ENCODE results near the gene BICD2. TPM values are rescaled to one million over a fixed set of nuclear protein-coding genes. Genes with fewer than 3 reads are reported as not detected.

BICD2 gene
- total and polyA plus RNA-seq, 10 of the 15 experiments (the other 5 are each of a cell fraction or from before 2014, with no cell fraction given): 5.3 to 25.5 (median 14.4) TPM

DNA sequence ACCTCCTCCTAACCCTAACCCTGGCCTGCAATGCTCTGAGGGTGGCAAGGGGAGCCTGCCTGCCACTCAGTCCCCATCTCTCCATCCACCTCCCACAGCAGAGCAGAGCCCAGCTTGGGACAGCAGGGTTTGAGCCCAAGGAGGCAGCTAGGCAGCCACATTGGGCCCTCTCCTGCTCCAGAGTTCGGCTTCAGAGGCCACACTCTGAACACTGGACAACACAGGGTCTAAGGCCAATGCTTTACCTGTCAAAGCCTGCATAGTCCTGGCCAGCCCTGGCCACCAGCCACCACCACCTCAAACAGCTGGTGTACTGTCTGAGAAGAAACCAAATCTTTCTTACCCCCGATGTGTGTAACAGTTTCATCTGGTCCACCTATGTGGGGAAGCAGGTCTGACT is 5.2 kb downstream of the BICD2 start:
- ChIA-PET POLR2A (no interaction called here), CTCF (interaction anchor here (0.6 to 3.1 kb wide), 2 partner anchors 17 to 32 kb away, joined by 3 to 11 read pairs; no protein-coding TSS in a partner anchor), SMC1A (ENCODE audit: uncharacterized antibody, unreplicated experiment) (no interaction called here), RAD21 (ENCODE audit: unreplicated experiment) (no interaction called here)
- peaks cover 65% of the 10 kb centered on the region for H3K79me2 ChIP-seq (ENCODE audit: control insufficient read depth, insufficient read depth, low read length)
- no TSS peak for BruUV-seq (replicated peaks)
- intact Hi-C loops (cut with micrococcal nuclease; ENCODE audit: unreplicated experiment): no loop called here
- H3K4me2 ChIP-seq (ENCODE audit: control insufficient read depth, insufficient read depth): 0 out of 2 replicates have a peak overlapping the region, but pooled peaks have one; percentile 21
- peaks cover 6% of the 10 kb centered on the region; the same call in 2 of the 3 replicates for H3K9me3 ChIP-seq (replicated peaks; ENCODE audit: control insufficient read depth, insufficient read depth, low read length)
- no peak overlapping the region for H3K27ac ChIP-seq (ENCODE audit: control insufficient read depth, insufficient read depth)
- in situ Hi-C loops (cut with MboI): no loop called here
- FAIRE-seq (no peak), DNase-seq (ENCODE audit: low read depth, low spot score) (no peak), ATAC-seq (peak; percentile 9)
- no peak overlapping the region for H3K9ac ChIP-seq (ENCODE audit: control insufficient read depth, insufficient read depth, low read length)
- H3K4me3 ChIP-seq: no peak overlapping the region
- peaks cover 9% of the 10 kb centered on the region; the same call in 1 of the 2 replicates for H4K20me1 ChIP-seq (ENCODE audit: control insufficient read depth, insufficient read depth)
- no peaks in the 10 kb centered on the region for H3K27me3 ChIP-seq (replicated peaks in 1 of 2; ENCODE audit: control insufficient read depth in 2 of 2, insufficient read depth in 2 of 2, low read length in 1 of 2)
- 50% methylated on average over 2 of the region's 2 CpGs for WGBS (ENCODE audit: insufficient coverage, insufficient replicate concordance, low lambda C conversion rate, missing lambda C conversion rate)
- peaks cover 16% of the 10 kb centered on the region for H3K4me1 ChIP-seq (ENCODE audit: control insufficient read depth, insufficient read depth, low read length)
- no peak overlapping the region for H2AFZ ChIP-seq (ENCODE audit: control insufficient read depth, low read depth, low read length)
- peaks cover 0 to 4% of the 10 kb centered on the region in 2 experiments; a peak in 1 of 4 replicates for H3K36me3 ChIP-seq (ENCODE audit: control insufficient read depth in 2 of 2, insufficient read depth in 2 of 2, low read length in 1 of 2)
- no peak for TF ChIP-seq CHD1 (IDR thresholded peaks at IDR 0.05; ENCODE audit: low read depth, low read length)
- TF ChIP-seq MEF2B (IDR thresholded peaks at IDR 0.05; ENCODE audit: partially characterized antibody, poor library complexity, severe bottlenecking): no peak
- no peak for TF ChIP-seq RELA (IDR thresholded peaks at IDR 0.05; ENCODE audit: borderline replicate concordance, partially characterized antibody)
- TF ChIP-seq, protein P1, sequence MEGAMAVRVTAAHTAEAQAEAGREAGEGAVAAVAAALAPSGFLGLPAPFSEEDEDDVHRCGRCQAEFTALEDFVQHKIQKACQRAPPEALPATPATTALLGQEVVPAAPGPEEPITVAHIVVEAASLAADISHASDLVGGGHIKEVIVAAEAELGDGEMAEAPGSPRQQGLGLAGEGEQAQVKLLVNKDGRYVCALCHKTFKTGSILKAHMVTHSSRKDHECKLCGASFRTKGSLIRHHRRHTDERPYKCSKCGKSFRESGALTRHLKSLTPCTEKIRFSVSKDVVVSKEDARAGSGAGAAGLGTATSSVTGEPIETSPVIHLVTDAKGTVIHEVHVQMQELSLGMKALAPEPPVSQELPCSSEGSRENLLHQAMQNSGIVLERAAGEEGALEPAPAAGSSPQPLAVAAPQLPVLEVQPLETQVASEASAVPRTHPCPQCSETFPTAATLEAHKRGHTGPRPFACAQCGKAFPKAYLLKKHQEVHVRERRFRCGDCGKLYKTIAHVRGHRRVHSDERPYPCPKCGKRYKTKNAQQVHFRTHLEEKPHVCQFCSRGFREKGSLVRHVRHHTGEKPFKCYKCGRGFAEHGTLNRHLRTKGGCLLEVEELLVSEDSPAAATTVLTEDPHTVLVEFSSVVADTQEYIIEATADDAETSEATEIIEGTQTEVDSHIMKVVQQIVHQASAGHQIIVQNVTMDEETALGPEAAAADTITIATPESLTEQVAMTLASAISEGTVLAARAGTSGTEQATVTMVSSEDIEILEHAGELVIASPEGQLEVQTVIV (IDR thresholded peaks at IDR 0.05; ENCODE audit: borderline replicate concordance, partially characterized antibody): no peak
- TF ChIP-seq, protein P2, sequence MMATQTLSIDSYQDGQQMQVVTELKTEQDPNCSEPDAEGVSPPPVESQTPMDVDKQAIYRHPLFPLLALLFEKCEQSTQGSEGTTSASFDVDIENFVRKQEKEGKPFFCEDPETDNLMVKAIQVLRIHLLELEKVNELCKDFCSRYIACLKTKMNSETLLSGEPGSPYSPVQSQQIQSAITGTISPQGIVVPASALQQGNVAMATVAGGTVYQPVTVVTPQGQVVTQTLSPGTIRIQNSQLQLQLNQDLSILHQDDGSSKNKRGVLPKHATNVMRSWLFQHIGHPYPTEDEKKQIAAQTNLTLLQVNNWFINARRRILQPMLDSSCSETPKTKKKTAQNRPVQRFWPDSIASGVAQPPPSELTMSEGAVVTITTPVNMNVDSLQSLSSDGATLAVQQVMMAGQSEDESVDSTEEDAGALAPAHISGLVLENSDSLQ (IDR thresholded peaks at IDR 0.05): no peak
- TF ChIP-seq, protein P3, sequence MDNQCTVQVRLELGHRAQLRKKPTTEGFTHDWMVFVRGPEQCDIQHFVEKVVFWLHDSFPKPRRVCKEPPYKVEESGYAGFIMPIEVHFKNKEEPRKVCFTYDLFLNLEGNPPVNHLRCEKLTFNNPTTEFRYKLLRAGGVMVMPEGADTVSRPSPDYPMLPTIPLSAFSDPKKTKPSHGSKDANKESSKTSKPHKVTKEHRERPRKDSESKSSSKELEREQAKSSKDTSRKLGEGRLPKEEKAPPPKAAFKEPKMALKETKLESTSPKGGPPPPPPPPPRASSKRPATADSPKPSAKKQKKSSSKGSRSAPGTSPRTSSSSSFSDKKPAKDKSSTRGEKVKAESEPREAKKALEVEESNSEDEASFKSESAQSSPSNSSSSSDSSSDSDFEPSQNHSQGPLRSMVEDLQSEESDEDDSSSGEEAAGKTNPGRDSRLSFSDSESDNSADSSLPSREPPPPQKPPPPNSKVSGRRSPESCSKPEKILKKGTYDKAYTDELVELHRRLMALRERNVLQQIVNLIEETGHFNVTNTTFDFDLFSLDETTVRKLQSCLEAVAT (IDR thresholded peaks at IDR 0.05): no peak
- TF ChIP-seq, protein P4, sequence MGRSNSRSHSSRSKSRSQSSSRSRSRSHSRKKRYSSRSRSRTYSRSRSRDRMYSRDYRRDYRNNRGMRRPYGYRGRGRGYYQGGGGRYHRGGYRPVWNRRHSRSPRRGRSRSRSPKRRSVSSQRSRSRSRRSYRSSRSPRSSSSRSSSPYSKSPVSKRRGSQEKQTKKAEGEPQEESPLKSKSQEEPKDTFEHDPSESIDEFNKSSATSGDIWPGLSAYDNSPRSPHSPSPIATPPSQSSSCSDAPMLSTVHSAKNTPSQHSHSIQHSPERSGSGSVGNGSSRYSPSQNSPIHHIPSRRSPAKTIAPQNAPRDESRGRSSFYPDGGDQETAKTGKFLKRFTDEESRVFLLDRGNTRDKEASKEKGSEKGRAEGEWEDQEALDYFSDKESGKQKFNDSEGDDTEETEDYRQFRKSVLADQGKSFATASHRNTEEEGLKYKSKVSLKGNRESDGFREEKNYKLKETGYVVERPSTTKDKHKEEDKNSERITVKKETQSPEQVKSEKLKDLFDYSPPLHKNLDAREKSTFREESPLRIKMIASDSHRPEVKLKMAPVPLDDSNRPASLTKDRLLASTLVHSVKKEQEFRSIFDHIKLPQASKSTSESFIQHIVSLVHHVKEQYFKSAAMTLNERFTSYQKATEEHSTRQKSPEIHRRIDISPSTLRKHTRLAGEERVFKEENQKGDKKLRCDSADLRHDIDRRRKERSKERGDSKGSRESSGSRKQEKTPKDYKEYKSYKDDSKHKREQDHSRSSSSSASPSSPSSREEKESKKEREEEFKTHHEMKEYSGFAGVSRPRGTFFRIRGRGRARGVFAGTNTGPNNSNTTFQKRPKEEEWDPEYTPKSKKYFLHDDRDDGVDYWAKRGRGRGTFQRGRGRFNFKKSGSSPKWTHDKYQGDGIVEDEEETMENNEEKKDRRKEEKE (IDR thresholded peaks at IDR 0.05): no peak
- no peak for TF ChIP-seq NFXL1 (IDR thresholded peaks at IDR 0.05; ENCODE audit: borderline replicate concordance)
- no peak for TF ChIP-seq POU2F2 (IDR thresholded peaks at IDR 0.05; ENCODE audit: borderline replicate concordance, low read depth, low read length)
- no peak for TF ChIP-seq EED (IDR thresholded peaks at IDR 0.05; ENCODE audit: low read depth)
- no peak for TF ChIP-seq NBN (IDR thresholded peaks at IDR 0.05)
- no peak for TF ChIP-seq BRCA1 (IDR thresholded peaks at IDR 0.05; ENCODE audit: low read depth, low read length)
- TF ChIP-seq TARDBP (IDR thresholded peaks at IDR 0.05; ENCODE audit: borderline replicate concordance): no peak
